IPS-15b (cell line): Measurements from ENCODE around the gene CTSE.
"Not testable (repeated sequence)": the region's sequence is repeated elsewhere in the genome, so short reads cannot be mapped to it uniquely, and the experiment has no call there.

Experiments
- H3K27me3 ChIP-seq: one replicate; pipeline ENCODE4 v1.6.1; 2013; ENCODE audit warnings: low read length; ENCODE audit not compliant: control insufficient read depth, insufficient read depth
- H3K36me3 ChIP-seq: one replicate; pipeline ENCODE4 v1.6.1; 2013; ENCODE audit warnings: low read length; ENCODE audit not compliant: control insufficient read depth, insufficient read depth
- H3K4me1 ChIP-seq: one replicate; pipeline ENCODE4 v1.6.1; 2013; ENCODE audit warnings: mild to moderate bottlenecking, low read length; ENCODE audit not compliant: control insufficient read depth, insufficient read depth
- H3K4me3 ChIP-seq: one replicate; pipeline ENCODE4 v1.5.1; 2013; ENCODE audit warnings: low read depth, low read length
- H3K9ac ChIP-seq: one replicate; pipeline ENCODE4 v1.6.1; 2013; ENCODE audit warnings: low read depth, mild to moderate bottlenecking, low read length
- H3K9me3 ChIP-seq: one replicate; pipeline ENCODE4 v1.6.1; 2013; ENCODE audit warnings: mild to moderate bottlenecking, low read length; ENCODE audit not compliant: control insufficient read depth, insufficient read depth

Gene CTSE

DNA sequence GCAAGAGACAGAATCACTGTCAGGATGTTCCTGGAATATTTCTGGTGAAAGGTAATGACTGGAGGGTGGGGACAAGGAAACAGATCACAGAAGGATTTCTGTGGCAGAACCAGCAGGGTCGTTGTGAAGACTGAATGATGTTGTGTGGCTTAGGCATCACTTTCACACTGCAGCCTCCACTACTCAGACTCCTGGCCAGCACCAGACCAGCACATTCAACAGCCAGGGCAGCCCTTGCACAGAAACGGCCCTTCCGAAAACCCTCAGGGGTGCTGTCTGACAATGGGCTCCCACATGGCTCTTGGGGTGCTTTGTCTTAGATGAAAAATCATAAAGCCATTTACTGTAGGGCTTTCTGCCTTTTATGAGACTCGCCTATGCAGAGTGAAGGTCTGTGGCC is 16.7 kb downstream of the CTSE start:
- peaks cover 3% of the 10 kb centered on the region for H3K27me3 ChIP-seq
- peaks cover 2% of the 10 kb centered on the region for H3K4me1 ChIP-seq
- H3K9ac ChIP-seq: no peak overlapping the region
- no peaks in the 10 kb centered on the region for H3K9me3 ChIP-seq
- H3K4me3 ChIP-seq: no peak overlapping the region
- H3K36me3 ChIP-seq: no peaks in the 10 kb centered on the region

DNA sequence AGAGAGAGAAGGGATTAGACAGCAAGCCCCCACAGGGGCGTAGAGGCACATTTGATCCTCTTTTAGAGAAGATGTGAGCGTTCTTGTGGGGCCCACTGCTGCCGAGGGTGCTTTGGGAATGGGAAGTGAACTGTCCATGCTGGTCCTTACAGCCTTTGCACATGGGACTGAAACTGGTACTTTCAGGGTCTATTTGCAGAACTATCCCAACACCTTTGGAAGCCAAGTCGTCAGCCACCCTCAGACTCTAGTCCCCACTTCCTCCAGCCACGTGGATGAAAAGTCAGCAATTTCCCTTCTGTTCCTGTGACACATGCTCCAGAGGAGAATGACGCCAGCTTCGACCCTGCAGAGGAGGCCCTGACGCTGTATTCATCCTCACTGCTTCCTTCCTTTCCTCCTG is 17.9 kb downstream of the CTSE start:
- H3K9ac ChIP-seq: no peak overlapping the region
- no peaks in the 10 kb centered on the region for H3K9me3 ChIP-seq
- H3K4me1 ChIP-seq: peaks cover 7% of the 10 kb centered on the region
- no peaks in the 10 kb centered on the region for H3K36me3 ChIP-seq
- no peak overlapping the region for H3K4me3 ChIP-seq
- H3K27me3 ChIP-seq: peaks cover 3% of the 10 kb centered on the region

DNA sequence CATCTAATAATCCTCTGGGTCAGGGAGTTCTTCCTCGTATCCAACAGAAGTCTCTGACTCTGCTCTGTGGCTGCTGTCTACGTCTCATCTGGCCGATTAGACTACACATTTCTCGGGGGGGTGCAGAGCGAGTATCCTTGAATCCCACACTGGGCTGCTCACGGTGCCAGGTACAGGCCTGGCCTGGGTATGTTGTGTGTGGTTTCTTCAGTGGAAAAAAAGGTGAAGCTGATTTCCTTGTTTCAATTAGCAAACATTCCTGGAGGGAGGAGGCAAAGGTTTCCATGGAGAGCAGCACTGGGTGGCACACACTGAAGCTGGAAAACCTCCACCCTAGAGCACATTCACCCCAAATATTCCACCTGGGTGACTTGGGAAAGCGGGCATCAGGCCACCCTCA is 18.5 kb downstream of the CTSE start:
- Histone ChIP-seq H3K9ac (no peak overlapping the region), H3K9me3 (no peaks in the 10 kb centered on the region), H3K4me1 (peaks cover 7% of the 10 kb centered on the region), H3K4me3 (no peak overlapping the region), H3K36me3 (no peaks in the 10 kb centered on the region), H3K27me3 (peaks cover 3% of the 10 kb centered on the region)

DNA sequence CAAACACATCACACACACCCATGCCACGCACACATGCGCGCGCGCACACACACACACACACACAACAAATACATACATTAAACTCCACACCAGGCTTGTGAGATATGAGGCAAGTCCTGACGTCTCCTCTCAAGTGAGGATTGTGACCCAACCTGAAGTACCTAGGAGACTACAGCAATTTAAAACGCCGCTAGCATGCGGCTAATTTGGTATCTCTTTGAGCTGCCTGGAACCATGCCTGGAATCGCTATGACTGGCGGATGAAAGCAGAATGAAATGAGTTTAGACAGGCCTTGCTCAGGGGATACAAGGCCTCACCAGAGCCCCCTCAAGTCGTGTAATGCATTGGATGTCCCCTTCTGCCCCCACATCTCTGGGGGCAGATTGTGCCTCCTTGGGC is 18.9 kb downstream of the CTSE start:
- H3K9me3 ChIP-seq: no peaks in the 10 kb centered on the region
- no peaks in the 10 kb centered on the region for H3K36me3 ChIP-seq
- H3K4me1 ChIP-seq: peaks cover 7% of the 10 kb centered on the region
- no peak overlapping the region for H3K9ac ChIP-seq
- peaks cover 3% of the 10 kb centered on the region for H3K27me3 ChIP-seq
- no peak overlapping the region for H3K4me3 ChIP-seq

DNA sequence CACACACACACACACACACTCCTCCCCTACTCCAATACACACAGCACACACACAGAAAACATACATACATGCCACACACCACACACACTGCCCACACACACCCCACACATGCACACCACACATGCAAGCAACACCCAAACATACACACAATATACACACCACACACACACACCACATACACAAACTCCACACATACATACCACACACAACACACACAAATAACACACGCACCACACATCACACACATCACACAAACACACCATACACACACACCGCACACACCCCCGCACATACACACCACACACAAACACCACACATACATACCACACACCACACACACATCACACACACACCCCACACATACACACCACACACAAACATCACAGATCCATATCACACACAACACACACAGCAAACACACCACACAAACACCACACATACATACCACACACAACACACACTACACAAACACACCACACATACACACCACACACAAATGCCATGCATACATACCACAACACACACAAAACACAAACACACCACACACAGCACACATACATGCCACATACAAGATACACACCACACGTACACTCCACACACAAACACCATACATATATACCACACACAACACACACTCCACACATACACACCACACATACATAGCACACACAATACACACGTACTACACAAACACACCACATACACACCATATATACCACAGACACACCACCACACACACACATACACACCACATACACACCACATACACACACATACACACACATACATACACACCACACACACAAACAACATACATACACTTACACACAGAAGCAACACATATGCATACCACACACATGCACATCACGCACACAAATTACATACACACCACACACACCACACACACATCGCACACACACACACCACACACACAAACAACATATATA is 19.6 kb downstream of the CTSE start:
- Histone ChIP-seq H3K36me3 (no peaks in the 10 kb centered on the region), H3K9me3 (peaks cover 1% of the 10 kb centered on the region), H3K4me1 (peaks cover 7% of the 10 kb centered on the region), H3K27me3 (peaks cover 3% of the 10 kb centered on the region), H3K4me3 (no peak overlapping the region), H3K9ac (no peak overlapping the region)

DNA sequence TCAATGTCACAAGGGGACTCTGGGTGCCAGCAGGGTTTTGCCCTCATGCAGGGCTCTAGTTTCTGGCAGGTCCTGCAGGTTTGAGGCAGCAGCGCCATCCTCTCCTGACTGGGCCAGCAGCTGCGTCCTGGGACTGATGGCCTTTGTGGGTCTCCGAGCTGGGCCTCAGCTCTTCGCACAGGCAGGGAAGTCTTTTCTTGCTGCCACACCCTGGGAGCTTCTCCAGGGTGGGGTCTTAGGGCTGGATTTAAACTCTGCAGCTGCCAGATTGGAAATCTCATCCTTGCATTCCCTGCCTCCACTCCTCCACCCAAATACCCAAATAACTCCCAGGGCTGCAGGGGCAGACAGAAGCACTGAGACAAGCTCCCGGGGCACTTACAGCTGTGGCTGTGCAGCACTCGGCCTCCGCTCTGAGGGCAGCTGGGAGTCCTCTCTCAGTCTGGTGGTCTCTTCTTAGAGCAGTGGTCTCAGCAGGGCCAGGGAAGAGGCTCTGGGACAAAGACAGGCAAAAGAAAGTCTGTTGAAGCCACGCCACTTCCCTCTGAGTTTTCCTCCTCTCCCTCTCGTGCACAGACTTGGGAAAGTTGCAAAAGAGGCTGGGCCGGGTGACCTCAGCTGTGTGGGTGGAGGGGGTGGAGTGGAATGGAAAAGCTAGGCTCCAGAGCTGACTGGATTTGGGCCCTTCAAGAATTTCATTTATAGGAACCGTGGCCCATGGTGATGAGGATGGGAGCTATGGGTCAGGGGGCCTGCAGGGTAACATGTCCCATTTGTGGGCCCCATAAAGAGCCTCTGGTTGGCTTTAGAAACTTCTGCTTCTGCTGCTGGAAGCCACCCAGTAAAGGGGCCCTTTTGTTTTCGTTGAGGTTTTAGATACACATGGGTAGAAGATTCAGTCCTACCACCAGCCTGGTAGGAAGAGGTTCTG is 20.6 kb downstream of the CTSE start, which contains the start of gene RAB7B:
Gene RAB7B (minus strand): TSS at position 525 of the 931 bp plus-strand sequence. CDS start 9,260 bp downstream, outside the sequence.
- peaks cover 3% of the 10 kb centered on the region for H3K27me3 ChIP-seq
- no peak within 1 kb of the TSS for H3K4me3 ChIP-seq
- no peaks in the 10 kb centered on the region for H3K36me3 ChIP-seq
- peak within 1 kb of the TSS; percentile 13 for H3K9ac ChIP-seq
- peaks cover 9% of the 10 kb centered on the region for H3K4me1 ChIP-seq
- peaks cover 2% of the 10 kb centered on the region for H3K9me3 ChIP-seq

DNA sequence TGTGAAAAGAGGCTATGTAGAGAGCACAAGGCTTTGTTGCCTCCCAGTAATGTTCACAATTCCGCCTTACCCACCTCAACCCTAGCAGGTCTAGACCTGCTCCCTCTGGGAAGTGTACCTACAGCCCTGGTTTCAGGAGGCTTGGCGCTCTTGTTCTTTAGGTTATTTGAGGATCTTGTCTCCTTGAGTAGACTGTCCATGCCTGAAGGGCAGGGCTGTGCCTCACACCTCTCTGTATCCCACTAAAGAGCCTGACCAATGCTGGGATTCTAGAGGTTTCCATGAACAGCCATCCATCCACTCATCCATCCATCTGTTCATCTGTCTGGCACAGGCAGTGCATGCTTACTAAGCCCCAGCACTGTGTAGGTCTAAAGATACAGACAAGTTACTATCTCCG is 21.5 kb downstream of the CTSE start:
- Histone ChIP-seq H3K9ac (no peak overlapping the region), H3K4me1 (peaks cover 9% of the 10 kb centered on the region), H3K36me3 (no peaks in the 10 kb centered on the region), H3K9me3 (peaks cover 2% of the 10 kb centered on the region), H3K4me3 (no peak overlapping the region), H3K27me3 (peaks cover 4% of the 10 kb centered on the region)

DNA sequence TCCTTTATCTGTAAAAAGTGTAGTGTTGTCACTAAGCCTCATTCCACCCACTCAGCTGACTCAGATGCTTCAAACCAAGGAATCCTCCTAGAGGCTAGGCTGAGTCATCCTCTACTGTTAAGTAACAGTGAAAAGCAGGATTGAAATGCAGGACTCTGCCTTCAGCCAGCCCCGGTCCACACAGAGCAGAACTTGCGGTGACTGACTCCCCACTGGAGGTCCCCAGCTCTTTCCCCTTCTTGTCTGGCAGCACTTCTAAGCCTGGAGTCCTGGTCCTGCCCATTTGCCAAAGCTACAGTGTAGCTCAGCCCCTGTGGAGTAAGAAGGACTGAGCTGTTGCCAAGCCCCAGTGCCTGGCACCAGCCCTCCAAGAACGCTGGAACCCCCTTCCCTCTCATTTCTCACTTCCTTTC is 22.2 kb downstream of the CTSE start:
- Histone ChIP-seq H3K4me1 (peaks cover 9% of the 10 kb centered on the region), H3K9ac (no peak overlapping the region), H3K27me3 (peaks cover 7% of the 10 kb centered on the region), H3K4me3 (no peak overlapping the region), H3K9me3 (peaks cover 2% of the 10 kb centered on the region), H3K36me3 (no peaks in the 10 kb centered on the region)

DNA sequence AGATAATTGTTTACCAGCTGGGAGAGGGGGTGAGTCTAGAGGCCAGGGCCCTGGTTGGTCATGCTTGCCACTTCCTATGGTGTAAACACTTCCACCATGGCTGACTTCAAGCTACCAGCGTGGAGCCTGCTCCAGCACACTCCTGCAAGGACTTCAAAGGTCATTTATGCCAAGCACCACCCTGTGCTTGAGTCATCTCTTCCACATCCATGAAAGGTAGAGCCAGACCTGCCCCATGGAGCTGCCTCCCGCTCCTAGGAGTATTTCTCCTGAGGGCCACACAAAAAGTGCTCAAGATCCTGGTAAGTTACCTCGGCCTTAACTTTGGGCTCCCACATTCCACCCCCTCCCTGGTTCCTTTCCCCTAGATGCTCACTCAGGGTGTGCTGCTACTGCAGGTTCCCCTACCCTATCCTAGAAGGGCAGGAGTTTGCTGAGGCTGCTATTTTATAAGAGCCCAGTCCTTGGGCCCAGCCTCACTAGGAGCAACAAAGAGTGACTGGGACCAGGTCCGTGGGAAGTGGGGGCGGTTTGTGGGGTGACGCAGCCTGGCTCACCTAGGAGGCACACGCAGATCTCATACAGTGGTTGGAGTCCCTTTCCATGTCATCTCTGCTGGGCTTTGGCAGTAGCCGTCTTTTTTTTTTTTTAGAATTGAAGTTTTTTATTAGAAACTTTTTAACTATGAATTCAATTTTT is 22.9 kb downstream of the CTSE start:
- Histone ChIP-seq H3K9me3 (peaks cover 2% of the 10 kb centered on the region), H3K4me3 (no peak overlapping the region), H3K9ac (no peak overlapping the region), H3K36me3 (no peaks in the 10 kb centered on the region), H3K4me1 (peaks cover 9% of the 10 kb centered on the region), H3K27me3 (peaks cover 7% of the 10 kb centered on the region)

DNA sequence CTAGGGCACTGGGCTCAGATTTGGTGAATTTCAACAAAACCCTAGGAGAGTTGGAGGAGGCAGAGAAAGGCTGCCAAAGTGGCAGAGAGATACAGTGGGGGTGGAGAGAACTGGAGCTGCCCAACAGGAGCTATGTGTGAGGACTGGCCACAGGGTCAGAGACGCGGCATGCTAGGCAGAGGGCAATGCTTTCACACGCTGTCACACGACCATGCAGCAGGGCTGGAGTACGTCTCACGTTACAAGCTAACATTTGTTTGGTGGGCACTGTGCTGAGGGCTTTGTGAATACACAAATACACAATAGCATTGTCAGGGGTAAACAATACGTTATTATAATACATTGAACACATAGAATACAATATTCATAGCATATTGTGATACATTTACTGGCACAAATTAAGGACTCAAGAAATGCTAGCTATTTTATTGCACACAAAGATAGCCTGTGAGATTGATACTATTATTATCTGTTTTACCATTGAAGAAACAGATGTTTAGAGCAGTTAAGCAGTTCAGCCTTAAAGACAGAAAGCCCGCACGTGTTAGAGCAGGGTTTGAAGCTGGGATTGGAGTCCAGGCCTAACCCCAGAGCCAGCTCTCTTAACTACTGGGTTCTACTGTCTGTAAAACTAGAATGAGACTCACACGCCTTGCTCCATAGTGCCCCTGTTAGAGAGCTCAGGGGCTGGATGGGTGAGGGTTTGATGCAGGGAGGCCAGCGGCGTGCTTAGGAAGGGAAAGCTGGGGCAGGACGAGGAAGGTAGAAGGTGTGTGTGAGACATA is 25.0 kb downstream of the CTSE start:
- peaks cover 7% of the 10 kb centered on the region for H3K27me3 ChIP-seq
- no peaks in the 10 kb centered on the region for H3K36me3 ChIP-seq
- peaks cover 2% of the 10 kb centered on the region for H3K9me3 ChIP-seq
- peaks cover 16% of the 10 kb centered on the region for H3K4me1 ChIP-seq
- no peak overlapping the region for H3K4me3 ChIP-seq
- no peak overlapping the region for H3K9ac ChIP-seq

DNA sequence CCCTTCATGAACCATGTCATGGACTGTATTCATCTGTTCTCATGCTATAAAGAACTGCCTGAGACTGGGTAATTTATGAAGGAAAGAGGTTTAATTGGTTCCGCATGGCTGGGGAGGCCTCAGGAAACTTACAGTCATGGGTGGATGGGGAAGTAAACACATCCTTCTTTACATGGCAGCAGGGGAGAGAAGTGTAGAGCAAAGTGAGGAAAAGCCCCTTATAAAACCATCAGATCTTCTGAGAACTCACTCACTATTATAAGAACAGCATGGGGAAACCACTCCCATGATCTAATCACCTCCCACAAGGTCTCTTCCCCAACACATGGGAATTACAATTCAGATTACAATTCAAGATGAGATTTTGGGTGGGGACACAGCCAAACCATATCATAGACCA is 27.1 kb downstream of the CTSE start:
- not testable (repeated sequence) for H3K9ac ChIP-seq, H3K27me3 ChIP-seq, H3K9me3 ChIP-seq, H3K4me3 ChIP-seq, H3K36me3 ChIP-seq
- H3K4me1 ChIP-seq: peaks cover 11% of the 10 kb centered on the region
